ENCODE measurements around the gene CDCP1.
A peak's percentile ranks its signal among the peaks of the same experiment; 100 is the strongest.

CDCP1 gene

DNA sequence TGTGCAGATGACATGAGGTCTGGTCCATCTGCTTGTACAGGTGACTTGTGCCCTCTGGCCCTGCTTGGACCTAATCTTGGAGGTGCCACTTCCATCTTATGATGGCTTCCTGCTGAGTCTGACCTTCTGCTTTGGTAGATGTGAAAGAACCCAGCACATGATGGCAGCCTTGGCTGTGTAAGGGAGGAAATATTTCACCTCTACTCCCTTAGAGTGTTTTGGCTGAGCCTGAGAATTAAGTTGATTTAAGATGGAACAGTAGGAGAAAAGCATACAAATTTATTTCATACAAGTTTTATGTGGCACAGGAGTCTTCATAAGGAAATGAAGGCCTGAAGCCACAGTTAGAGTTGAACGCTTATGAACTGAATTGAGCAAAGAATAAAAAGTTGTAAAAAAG is 27.6 kb upstream of the CDCP1 start:
- H3K36me3 ChIP-seq (ENCODE audit: control insufficient read depth in 2 of 2, insufficient read depth in 2 of 2, low read length in 2 of 2): no peaks in the 10 kb centered on the region

DNA sequence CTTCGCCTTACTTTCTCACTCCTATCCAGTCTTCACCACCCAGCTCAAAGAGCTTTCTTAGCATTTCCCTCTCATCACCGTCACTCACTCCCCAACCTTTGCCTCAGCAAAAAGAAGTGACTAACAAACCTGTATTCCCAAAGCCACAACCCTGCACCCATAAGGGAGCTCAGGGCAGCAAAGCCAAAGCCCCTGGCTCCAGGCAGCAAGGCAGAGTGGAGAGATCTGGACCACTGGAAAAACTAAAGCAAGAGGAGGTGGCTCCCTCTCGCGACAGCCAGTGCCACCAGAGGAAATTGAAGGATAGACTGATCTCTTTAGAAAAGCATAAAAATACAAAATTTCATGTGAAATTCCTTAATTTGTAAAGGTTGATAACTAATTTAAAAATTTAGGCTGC is 25.1 kb upstream of the CDCP1 start:
- Histone ChIP-seq H3K9ac (ENCODE audit: low read depth in 1 of 2, low read length in 2 of 2) (no peak overlapping the region), H3K36me3 (ENCODE audit: control insufficient read depth in 2 of 2, insufficient read depth in 2 of 2, low read length in 2 of 2) (no peaks in the 10 kb centered on the region), H3K9me3 (ENCODE audit: control insufficient read depth in 2 of 2, low read length in 2 of 2) (no peaks in the 10 kb centered on the region), H3K4me1 (ENCODE audit: control insufficient read depth in 2 of 2, insufficient read depth in 2 of 2, low read length in 2 of 2) (peaks cover 5 to 14% of the 10 kb centered on the region in 2 donors), H3K4me3 (ENCODE audit: low read length in 2 of 2) (no peak overlapping the region), H3K27me3 (ENCODE audit: control insufficient read depth in 2 of 2, insufficient read depth in 2 of 2, low read length in 2 of 2) (no peaks in the 10 kb centered on the region), H3K27ac (ENCODE audit: low read depth in 2 of 2, low read length in 2 of 2) (no peak overlapping the region)

More for the DNA sequence above, 27.6 kb upstream of the CDCP1 start:
- no peak overlapping the region for H3K9ac ChIP-seq (ENCODE audit: low read depth in 1 of 2, low read length in 2 of 2)
- H3K27ac ChIP-seq (ENCODE audit: low read depth in 2 of 2, low read length in 2 of 2): no peak overlapping the region
- peaks cover 5 to 6% of the 10 kb centered on the region in 2 donors for H3K4me1 ChIP-seq (ENCODE audit: control insufficient read depth in 2 of 2, insufficient read depth in 2 of 2, low read length in 2 of 2)
- no peaks in the 10 kb centered on the region for H3K9me3 ChIP-seq (ENCODE audit: control insufficient read depth in 2 of 2, low read length in 2 of 2)
- H3K4me3 ChIP-seq (ENCODE audit: low read length in 2 of 2): no peak overlapping the region
- H3K27me3 ChIP-seq (ENCODE audit: control insufficient read depth in 2 of 2, insufficient read depth in 2 of 2, low read length in 2 of 2): no peaks in the 10 kb centered on the region

DNA sequence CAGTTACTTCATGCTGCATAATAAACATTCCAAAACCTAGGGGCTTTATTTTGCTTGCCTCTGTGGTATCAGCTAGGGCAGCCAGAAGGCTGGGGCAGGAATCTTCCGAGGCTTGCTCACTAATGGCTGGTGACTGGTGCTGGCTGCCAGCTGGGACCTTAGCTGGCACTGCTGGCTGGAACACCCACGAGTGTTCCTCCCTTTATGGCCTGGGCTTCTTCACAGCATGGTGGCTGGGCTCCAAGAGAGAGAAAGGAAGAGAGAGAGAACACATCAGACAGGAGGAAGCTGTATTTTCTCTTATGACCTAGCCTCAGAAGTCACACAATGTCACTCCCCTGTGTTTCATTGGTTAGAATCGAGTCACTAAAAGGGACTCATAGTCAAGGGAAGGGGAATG is 23.9 kb upstream of the CDCP1 start:
- Histone ChIP-seq H3K4me3 (ENCODE audit: low read length in 2 of 2) (no peak overlapping the region), H3K27ac (ENCODE audit: low read depth in 2 of 2, low read length in 2 of 2) (no peak overlapping the region), H3K9me3 (ENCODE audit: control insufficient read depth in 2 of 2, low read length in 2 of 2) (no peaks in the 10 kb centered on the region), H3K4me1 (ENCODE audit: control insufficient read depth in 2 of 2, insufficient read depth in 2 of 2, low read length in 2 of 2) (peaks cover 5 to 14% of the 10 kb centered on the region in 2 donors), H3K27me3 (ENCODE audit: control insufficient read depth in 2 of 2, insufficient read depth in 2 of 2, low read length in 2 of 2) (no peaks in the 10 kb centered on the region), H3K36me3 (ENCODE audit: control insufficient read depth in 2 of 2, insufficient read depth in 2 of 2, low read length in 2 of 2) (no peaks in the 10 kb centered on the region), H3K9ac (ENCODE audit: low read depth in 1 of 2, low read length in 2 of 2) (no peak overlapping the region)

DNA sequence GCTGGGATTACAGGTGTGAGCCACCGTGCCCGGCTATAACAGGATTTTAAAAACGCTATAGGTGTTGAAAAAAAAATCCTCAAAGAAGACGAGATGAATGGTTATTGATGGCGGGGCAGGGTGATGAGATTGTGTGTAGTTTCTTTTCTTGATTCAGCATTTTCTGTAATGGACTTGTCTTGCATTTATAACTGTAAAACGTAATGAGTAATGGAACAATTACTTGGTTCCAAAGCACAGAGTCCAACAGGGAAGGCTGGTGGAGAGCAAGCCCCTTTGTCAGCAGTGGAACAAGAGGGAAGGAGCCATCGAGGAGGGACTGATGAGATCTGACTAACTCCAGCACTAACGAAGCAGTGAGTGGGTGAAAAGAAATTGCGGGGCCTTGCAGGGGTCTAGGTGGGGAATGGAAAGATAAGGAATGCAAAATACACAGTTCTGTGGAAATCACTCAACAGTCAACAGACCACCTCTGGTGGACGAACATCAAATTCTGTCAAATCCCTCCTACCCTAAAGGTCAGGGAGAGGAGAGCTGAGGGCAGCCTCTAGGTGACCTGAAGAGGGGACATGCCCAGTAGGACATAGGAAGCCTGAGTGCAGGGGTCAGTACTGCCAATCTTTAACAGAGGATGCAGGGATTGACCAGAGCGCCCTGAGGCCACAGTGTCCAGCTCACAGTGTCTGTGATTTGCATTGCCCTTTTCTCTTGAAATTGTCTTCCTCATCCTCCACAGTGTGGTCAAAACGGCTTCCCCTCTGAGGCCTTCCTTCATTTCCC is 23.1 kb upstream of the CDCP1 start:
- Histone ChIP-seq H3K4me3 (ENCODE audit: low read length in 2 of 2) (no peak overlapping the region), H3K9me3 (ENCODE audit: control insufficient read depth in 2 of 2, low read length in 2 of 2) (no peaks in the 10 kb centered on the region), H3K27me3 (ENCODE audit: control insufficient read depth in 2 of 2, insufficient read depth in 2 of 2, low read length in 2 of 2) (no peaks in the 10 kb centered on the region), H3K4me1 (ENCODE audit: control insufficient read depth in 2 of 2, insufficient read depth in 2 of 2, low read length in 2 of 2) (peaks cover 5 to 14% of the 10 kb centered on the region in 2 donors), H3K36me3 (ENCODE audit: control insufficient read depth in 2 of 2, insufficient read depth in 2 of 2, low read length in 2 of 2) (no peaks in the 10 kb centered on the region), H3K9ac (ENCODE audit: low read depth in 1 of 2, low read length in 2 of 2) (no peak overlapping the region), H3K27ac (ENCODE audit: low read depth in 2 of 2, low read length in 2 of 2) (no peak overlapping the region)

DNA sequence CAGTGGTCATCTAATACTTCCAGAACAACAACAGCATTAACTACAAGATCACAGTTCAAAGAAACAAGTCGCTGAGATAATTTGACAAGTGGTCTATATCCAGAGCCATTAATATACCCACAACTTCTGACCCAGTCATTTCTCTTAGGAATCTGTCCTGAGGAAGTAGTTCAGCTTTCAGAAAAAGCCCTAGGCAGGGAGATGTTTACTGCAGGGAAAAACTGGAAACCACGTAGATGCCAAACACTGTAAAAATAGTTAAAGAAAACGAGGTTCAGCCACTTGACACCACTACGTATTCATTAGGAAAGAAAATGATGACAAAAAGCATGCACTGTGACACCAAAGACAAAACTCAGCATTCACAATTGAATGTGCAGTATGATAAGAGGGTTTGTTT is 22.3 kb upstream of the CDCP1 start:
- H3K9ac ChIP-seq (ENCODE audit: low read depth in 1 of 2, low read length in 2 of 2): no peak overlapping the region
- H3K27ac ChIP-seq (ENCODE audit: low read depth in 2 of 2, low read length in 2 of 2): no peak overlapping the region
- no peak overlapping the region for H3K4me3 ChIP-seq (ENCODE audit: low read length in 2 of 2)
- no peaks in the 10 kb centered on the region for H3K9me3 ChIP-seq (ENCODE audit: control insufficient read depth in 2 of 2, low read length in 2 of 2)
- peaks cover 5 to 14% of the 10 kb centered on the region in 2 donors for H3K4me1 ChIP-seq (ENCODE audit: control insufficient read depth in 2 of 2, insufficient read depth in 2 of 2, low read length in 2 of 2)
- H3K27me3 ChIP-seq (ENCODE audit: control insufficient read depth in 2 of 2, insufficient read depth in 2 of 2, low read length in 2 of 2): no peaks in the 10 kb centered on the region
- no peaks in the 10 kb centered on the region for H3K36me3 ChIP-seq (ENCODE audit: control insufficient read depth in 2 of 2, insufficient read depth in 2 of 2, low read length in 2 of 2)

DNA sequence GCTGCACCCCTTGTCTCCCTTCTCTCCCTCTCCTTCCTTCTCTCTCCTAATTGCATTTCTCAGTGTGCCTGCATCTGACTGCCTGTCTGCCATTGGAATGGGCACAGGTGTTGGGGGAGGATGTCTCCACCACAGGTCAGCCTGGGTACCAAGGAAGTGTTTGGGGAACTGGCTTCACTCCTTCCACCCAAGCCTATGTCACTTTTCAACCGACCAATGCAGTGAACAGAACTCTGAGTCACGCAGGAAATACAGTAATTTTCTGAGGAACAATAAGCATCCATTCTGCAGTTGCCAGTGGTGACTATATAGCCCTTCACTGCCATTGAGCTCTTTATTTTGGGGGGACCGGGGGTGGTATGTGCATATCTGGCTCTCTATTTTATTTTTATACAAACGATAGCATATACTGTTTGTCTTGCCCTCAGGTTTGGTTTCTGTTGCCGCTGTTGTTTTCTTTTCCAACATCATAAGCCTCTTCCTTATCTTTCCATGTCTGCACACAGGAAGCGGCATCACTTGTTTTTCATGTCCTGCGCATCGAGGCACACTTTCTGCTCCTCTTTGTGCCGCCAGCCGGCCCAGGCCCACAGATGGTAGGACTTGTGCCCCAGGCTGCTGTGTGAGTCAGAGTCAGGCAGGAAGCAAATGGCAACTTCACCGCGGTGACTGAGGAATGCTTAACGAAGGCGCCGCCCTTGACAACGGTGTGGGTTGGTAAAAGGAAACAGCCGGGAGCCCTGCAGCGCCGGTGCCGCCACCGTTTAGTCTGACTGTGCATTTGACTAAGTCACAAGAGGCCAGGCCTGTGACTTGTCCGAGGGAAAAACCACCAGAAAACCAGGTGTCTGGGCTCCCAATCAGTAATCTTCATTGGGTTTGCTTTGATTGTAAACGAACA is 21.1 kb upstream of the CDCP1 start:
- Histone ChIP-seq H3K36me3 (ENCODE audit: control insufficient read depth in 2 of 2, insufficient read depth in 2 of 2, low read length in 2 of 2) (no peaks in the 10 kb centered on the region), H3K4me1 (ENCODE audit: control insufficient read depth in 2 of 2, insufficient read depth in 2 of 2, low read length in 2 of 2) (peaks cover 5 to 14% of the 10 kb centered on the region in 2 donors), H3K9ac (ENCODE audit: low read depth in 1 of 2, low read length in 2 of 2) (peak overlapping the region; percentile 23 to 29), H3K9me3 (ENCODE audit: control insufficient read depth in 2 of 2, low read length in 2 of 2) (no peaks in the 10 kb centered on the region), H3K27ac (ENCODE audit: low read depth in 2 of 2, low read length in 2 of 2) (peak overlapping the region; percentile 73 to 74), H3K27me3 (ENCODE audit: control insufficient read depth in 2 of 2, insufficient read depth in 2 of 2, low read length in 2 of 2) (no peaks in the 10 kb centered on the region), H3K4me3 (ENCODE audit: low read length in 2 of 2) (peak overlapping the region; percentile 33 to 45)

DNA sequence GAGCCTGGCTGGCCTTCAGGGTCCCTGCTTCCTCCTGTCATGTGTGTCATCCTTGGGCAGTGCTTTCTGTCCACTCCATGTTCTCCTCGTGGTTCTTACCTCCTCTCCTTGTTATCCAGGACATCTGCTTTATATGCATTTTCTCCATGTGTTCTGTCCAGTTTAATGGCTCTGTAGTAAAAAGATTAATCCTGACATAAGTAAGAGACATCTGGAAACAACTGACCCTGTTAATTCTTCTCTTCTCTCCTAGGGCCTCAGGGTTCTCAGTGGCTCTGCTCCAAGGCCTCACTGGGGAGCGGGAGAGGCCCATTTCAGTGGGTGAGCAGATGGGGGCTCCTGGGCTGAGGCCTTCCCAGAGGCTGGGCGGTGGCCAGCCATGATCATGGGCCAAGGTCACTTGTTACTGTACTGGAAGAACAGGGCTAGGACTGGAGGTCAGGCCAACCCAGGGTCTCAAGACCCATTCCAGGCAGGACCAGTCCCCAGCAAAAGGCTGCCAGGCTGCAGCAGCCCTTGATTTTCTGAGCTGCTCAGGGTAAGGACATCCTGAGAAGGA is 20.2 kb upstream of the CDCP1 start:
- Histone ChIP-seq H3K27me3 (ENCODE audit: control insufficient read depth in 2 of 2, insufficient read depth in 2 of 2, low read length in 2 of 2) (no peaks in the 10 kb centered on the region), H3K4me1 (ENCODE audit: control insufficient read depth in 2 of 2, insufficient read depth in 2 of 2, low read length in 2 of 2) (peaks cover 5 to 14% of the 10 kb centered on the region in 2 donors), H3K9me3 (ENCODE audit: control insufficient read depth in 2 of 2, low read length in 2 of 2) (no peaks in the 10 kb centered on the region), H3K9ac (ENCODE audit: low read depth in 1 of 2, low read length in 2 of 2) (no peak overlapping the region), H3K4me3 (ENCODE audit: low read length in 2 of 2) (no peak overlapping the region), H3K36me3 (ENCODE audit: control insufficient read depth in 2 of 2, insufficient read depth in 2 of 2, low read length in 2 of 2) (no peaks in the 10 kb centered on the region), H3K27ac (ENCODE audit: low read depth in 2 of 2, low read length in 2 of 2) (peak overlapping the region; percentile 73 to 74)

DNA sequence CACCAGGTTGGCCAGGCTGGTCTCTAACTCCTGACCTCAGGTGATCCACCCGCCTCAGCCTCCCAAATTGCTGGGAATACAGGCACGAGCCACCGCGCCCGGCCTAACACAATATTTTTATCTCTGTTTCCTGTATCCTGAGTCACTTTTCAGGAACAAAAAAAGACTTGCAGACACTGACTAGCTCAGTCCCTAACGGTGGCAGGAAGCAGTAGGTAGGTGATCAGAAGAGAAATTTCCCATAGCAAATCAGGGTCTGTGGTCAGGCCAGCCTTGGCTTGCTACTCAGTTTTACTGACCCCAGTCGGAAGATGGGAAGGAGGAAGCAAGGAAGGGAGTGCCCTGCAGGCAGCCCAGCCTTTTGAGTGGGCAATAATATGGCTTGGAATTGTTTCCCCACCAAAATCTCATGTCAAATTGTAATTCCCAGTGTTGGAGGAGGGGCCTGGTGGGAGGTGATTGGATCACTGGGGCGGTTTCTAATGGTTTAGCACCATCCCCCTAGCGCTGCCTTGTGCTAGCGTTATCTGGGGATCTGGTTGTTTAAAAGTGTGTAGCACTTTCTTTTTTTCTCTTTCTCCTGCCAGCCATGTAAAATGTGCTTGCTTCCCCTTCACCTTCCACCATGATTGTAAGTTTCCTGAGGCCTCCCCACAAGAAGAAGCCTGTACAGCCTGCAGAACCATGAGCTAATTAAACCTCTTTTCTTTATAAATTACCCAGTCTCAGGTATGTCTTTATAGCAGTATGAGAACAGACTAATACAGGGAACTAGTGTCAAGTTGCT is 19.5 kb upstream of the CDCP1 start:
- H3K4me1 ChIP-seq (ENCODE audit: control insufficient read depth in 2 of 2, insufficient read depth in 2 of 2, low read length in 2 of 2): peaks cover 5 to 14% of the 10 kb centered on the region in 2 donors
- H3K27ac ChIP-seq (ENCODE audit: low read depth in 2 of 2, low read length in 2 of 2): no peak overlapping the region
- H3K9me3 ChIP-seq (ENCODE audit: control insufficient read depth in 2 of 2, low read length in 2 of 2): no peaks in the 10 kb centered on the region
- no peaks in the 10 kb centered on the region for H3K36me3 ChIP-seq (ENCODE audit: control insufficient read depth in 2 of 2, insufficient read depth in 2 of 2, low read length in 2 of 2)
- no peak overlapping the region for H3K9ac ChIP-seq (ENCODE audit: low read depth in 1 of 2, low read length in 2 of 2)
- H3K4me3 ChIP-seq (ENCODE audit: low read length in 2 of 2): no peak overlapping the region
- no peaks in the 10 kb centered on the region for H3K27me3 ChIP-seq (ENCODE audit: control insufficient read depth in 2 of 2, insufficient read depth in 2 of 2, low read length in 2 of 2)

DNA sequence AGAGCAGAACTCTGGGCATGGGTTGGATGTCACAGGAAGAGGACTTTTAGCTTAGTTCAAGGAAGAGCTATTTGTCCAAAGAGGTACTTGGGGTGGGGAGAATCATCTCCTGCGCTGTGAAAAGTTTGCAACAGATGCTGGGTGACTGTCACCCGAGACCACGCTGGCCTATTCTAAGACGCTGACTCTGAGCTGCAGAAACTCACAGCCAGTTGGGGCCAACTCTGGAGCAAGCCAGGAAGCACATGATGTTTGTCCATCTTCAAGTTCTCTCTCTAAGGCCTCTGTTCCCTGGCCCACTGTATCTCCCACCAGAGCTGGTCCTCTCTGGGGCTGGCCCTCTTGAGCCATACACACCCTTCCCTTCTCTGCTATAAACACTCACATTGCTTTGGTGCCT is 17.9 kb upstream of the CDCP1 start:
- Histone ChIP-seq H3K27ac (ENCODE audit: low read depth in 2 of 2, low read length in 2 of 2) (no peak overlapping the region), H3K4me3 (ENCODE audit: low read length in 2 of 2) (no peak overlapping the region), H3K36me3 (ENCODE audit: control insufficient read depth in 2 of 2, insufficient read depth in 2 of 2, low read length in 2 of 2) (no peaks in the 10 kb centered on the region), H3K9me3 (ENCODE audit: control insufficient read depth in 2 of 2, low read length in 2 of 2) (no peaks in the 10 kb centered on the region), H3K9ac (ENCODE audit: low read depth in 1 of 2, low read length in 2 of 2) (no peak overlapping the region), H3K27me3 (ENCODE audit: control insufficient read depth in 2 of 2, insufficient read depth in 2 of 2, low read length in 2 of 2) (no peaks in the 10 kb centered on the region), H3K4me1 (ENCODE audit: control insufficient read depth in 2 of 2, insufficient read depth in 2 of 2, low read length in 2 of 2) (peaks cover 5 to 14% of the 10 kb centered on the region in 2 donors)
